Tibial artery (tissue), 4 donors: ENCODE results near the gene CES2.
A peak's percentile ranks its signal among the peaks of the same experiment; 100 is the strongest.

Experiments used
- DNase-seq, 2 donors: peaks; one replicate each; pipeline ENCODE4 v3.0.0-alpha.2; 2019
- H3K27ac ChIP-seq, 2 donors: fragments of 200-600 bp; sonication (generic) in 1 of 2; 1 replicate in 1 of 2; 2 replicates in 1 of 2; pipeline ENCODE4 v1.5.1; 2018 to 2019; ENCODE audit warnings: mild to moderate bottlenecking in 1 of 2
- H3K27me3 ChIP-seq, 2 donors: fragments of 200-600 bp; sonication (generic) in 1 of 2; one replicate each; pipeline versions ENCODE4 v1.5.1 to v1.6.0; 2016 to 2019
- H3K36me3 ChIP-seq, 3 donors: fragments of 200-600 bp; sonication (generic) in 2 of 3; one replicate each; pipeline ENCODE4 v1.5.1; 2016 to 2019; ENCODE audit warnings: mild to moderate bottlenecking in 2 of 3
- H3K4me1 ChIP-seq, 4 donors: fragments of 200-600 bp; sonication (generic) in 2 of 4; 1 replicate in 3 of 4; 2 replicates in 1 of 4; pipeline ENCODE4 v1.5.1; 2016 to 2019
- H3K4me3 ChIP-seq, 2 donors: fragments of 200-600 bp; sonication (generic) in 1 of 2; 1 replicate in 1 of 2; 2 replicates in 1 of 2; pipeline ENCODE4 v1.5.1; 2018 to 2019; ENCODE audit warnings: mild to moderate bottlenecking in 2 of 2
- H3K9me3 ChIP-seq, 3 donors: fragments of 200-600 bp; sonication (generic) in 1 of 3; one replicate each; pipeline ENCODE4 v1.5.1; 2016 to 2019
- CTCF ChIP-seq, 2 experiments: fragments of 200-600 bp in 1 of 2; fragments of 450-650 bp in 1 of 2; IDR thresholded peaks; one replicate each; pipeline ENCODE4 v1.5.1; 2017 to 2019; ENCODE audit warnings: antibody characterized with exemption in 2 of 2, mild to moderate bottlenecking in 1 of 2, moderate library complexity in 1 of 2
- intact Hi-C: fragments of 100-400 bp; cut with DNase I; formaldehyde crosslinking; loops from one replicate; pipeline ENCODE4 v1.15.0; 2023; ENCODE audit warnings: low total_unique reads

CES2 gene

GRCh38 chr16:66920924-66921680 is 14.2 kb upstream of the CES2 start:
- Histone ChIP-seq H3K36me3 (peaks cover 12 to 20% (median 20%) of the 10 kb centered on the region in 3 donors), H3K27ac (peak overlapping the region; percentile 97), H3K4me3 (no peak overlapping the region), H3K27me3 (no peaks in the 10 kb centered on the region), H3K9me3 (no peaks in the 10 kb centered on the region), H3K4me1 (peaks cover 0 to 54% (median 41%) of the 10 kb centered on the region in 4 donors)
- intact Hi-C loops = no loop called here
- no peak for DNase-seq
- TF ChIP-seq CTCF (IDR thresholded peaks at IDR 0.05) = no peak

- Histone ChIP-seq H3K4me3 (peak overlapping the region in 1 of 2 donors; percentile 3), H3K9me3 (no peaks in the 10 kb centered on the region), H3K4me1 (peaks cover 0 to 62% (median 49%) of the 10 kb centered on the region in 4 donors), H3K36me3 (peaks cover 12 to 20% (median 20%) of the 10 kb centered on the region in 3 donors), H3K27me3 (no peaks in the 10 kb centered on the region), H3K27ac (peak overlapping the region; percentile 97)
- intact Hi-C loops = no loop called here
- no peak for TF ChIP-seq CTCF (IDR thresholded peaks at IDR 0.05)
- no peak for DNase-seq
These were observed 13.4 kb upstream of the CES2 start for GRCh38 chr16:66921729-66922450.

GRCh38 chr16:66923247-66923731 is 12.0 kb upstream of the CES2 start:
- Histone ChIP-seq H3K4me3 (peak overlapping the region; percentile 82 to 91), H3K36me3 (peaks cover 12 to 20% (median 20%) of the 10 kb centered on the region in 3 donors), H3K9me3 (no peaks in the 10 kb centered on the region), H3K4me1 (peaks cover 0 to 76% (median 58%) of the 10 kb centered on the region in 4 donors), H3K27ac (peak overlapping the region; percentile 97), H3K27me3 (no peaks in the 10 kb centered on the region)
- peak; percentile 66 to 95 for DNase-seq
- TF ChIP-seq CTCF (IDR thresholded peaks at IDR 0.05) = no peak
- intact Hi-C loops = no loop called here

- Histone ChIP-seq H3K9me3 (no peaks in the 10 kb centered on the region), H3K27me3 (no peaks in the 10 kb centered on the region), H3K4me1 (peaks cover 0 to 82% (median 58%) of the 10 kb centered on the region in 4 donors), H3K27ac (peak overlapping the region; percentile 97), H3K4me3 (peak overlapping the region; percentile 82 to 91), H3K36me3 (peaks cover 12 to 20% (median 20%) of the 10 kb centered on the region in 3 donors)
- no peak for DNase-seq
- intact Hi-C loops = loop anchor here (2.0 kb wide), 1 partner anchor 21 kb away; no protein-coding TSS in a partner anchor
- no peak for TF ChIP-seq CTCF (IDR thresholded peaks at IDR 0.05)
These were observed 11.4 kb upstream of the CES2 start for GRCh38 chr16:66923866-66924265.

GRCh38 chr16:66924527-66925321 is 10.6 kb upstream of the CES2 start:
- Histone ChIP-seq H3K27me3 (no peaks in the 10 kb centered on the region), H3K4me1 (peaks cover 0 to 76% (median 58%) of the 10 kb centered on the region in 4 donors), H3K36me3 (peaks cover 12 to 20% (median 20%) of the 10 kb centered on the region in 3 donors), H3K27ac (peak overlapping the region; percentile 97), H3K4me3 (peak overlapping the region; percentile 82 to 91), H3K9me3 (no peaks in the 10 kb centered on the region)
- peak in 1 of 2 donors; percentile 81 for DNase-seq
- intact Hi-C loops = loop anchor here (2.0 kb wide), 1 partner anchor 22 kb away; no protein-coding TSS in a partner anchor
- peak; percentile 35 to 63 for TF ChIP-seq CTCF (IDR thresholded peaks at IDR 0.05)
